Measurements from ENCODE around the gene EGFLAM.

The EGFLAM gene

GRCh38 chr5:38468202-38468673 lies 209.9 kb downstream of the EGFLAM start:
- Histone ChIP-seq H2AK5ac (ENCODE audit: low read depth, low read length) (peak overlapping the region; percentile 20), H4K8ac (ENCODE audit: low read depth, low read length) (no peak overlapping the region), H2AFZ (ENCODE audit: low read length) (peak overlapping the region; percentile 93), H3K9ac (ENCODE audit: low read depth, low read length, poor library complexity) (no peak overlapping the region), H2BK120ac (ENCODE audit: low read depth, low read length) (peak overlapping the region; percentile 6), H3K18ac (ENCODE audit: low read length) (peak overlapping the region; percentile 84), H2BK5ac (ENCODE audit: low read length) (no peak overlapping the region), H3K27me3 (ENCODE audit: control insufficient read depth in 3 of 3, insufficient read depth in 3 of 3, low read depth in 1 of 3, low read length in 3 of 3) (no peaks in the 10 kb centered on the region), H3K4me3 (ENCODE audit: low read length in 2 of 2) (no peak overlapping the region), H3K4me1 (ENCODE audit: control insufficient read depth in 2 of 2, insufficient read depth in 1 of 2, low read depth in 1 of 2, low read length in 2 of 2) (peaks cover 19 to 29% of the 10 kb centered on the region in 2 donors), H3K4me2 (ENCODE audit: insufficient read depth, low read length, poor library complexity, severe bottlenecking) (no peak overlapping the region), H3K79me1 (ENCODE audit: low read depth, low read length) (no peaks in the 10 kb centered on the region), H3K14ac (ENCODE audit: low read length) (no peak overlapping the region), H3K36me3 (replicated peaks in 1 of 2; ENCODE audit: control insufficient read depth in 2 of 2, insufficient read depth in 2 of 2, low read length in 2 of 2) (no peaks in the 10 kb centered on the region), H2BK15ac (ENCODE audit: low read length) (peak overlapping the region; percentile 96), H3K27ac (replicated peaks; ENCODE audit: low read length) (no peak overlapping the region), H3K23ac (ENCODE audit: low read depth, low read length, poor library complexity) (peak overlapping the region; percentile 60), H3K9me3 (replicated peaks in 1 of 2; ENCODE audit: control insufficient read depth in 2 of 2, insufficient read depth in 1 of 2, low read depth in 1 of 2, low read length in 2 of 2) (no peaks in the 10 kb centered on the region), H4K91ac (ENCODE audit: low read depth, low read length, poor library complexity) (no peak overlapping the region), H2BK12ac (ENCODE audit: low read length) (no peak overlapping the region), H3K4ac (ENCODE audit: low read length) (peak overlapping the region; percentile 14)
- no peak for DNase-seq (ENCODE audit: low spot score)
- no CpG with 5 or more reads among the region's 12 CpGs for whole genome bisulfite sequencing, 2 donors (ENCODE audit: extremely low coverage in 2 of 2, insufficient read length in 2 of 2, insufficient replicate concordance in 1 of 2)

GRCh38 chr5:38468978-38469706 lies 210.8 kb downstream of the EGFLAM start:
- peak overlapping the region; percentile 84 for H3K18ac ChIP-seq (ENCODE audit: low read length)
- H3K23ac ChIP-seq (ENCODE audit: low read depth, low read length, poor library complexity), result no peak overlapping the region
- H3K4me3 ChIP-seq (ENCODE audit: low read length in 2 of 2), result no peak overlapping the region
- no peak overlapping the region for H3K27ac ChIP-seq (replicated peaks; ENCODE audit: low read length)
- H3K14ac ChIP-seq (ENCODE audit: low read length), result no peak overlapping the region
- no peaks in the 10 kb centered on the region for H3K36me3 ChIP-seq (replicated peaks in 1 of 2; ENCODE audit: control insufficient read depth in 2 of 2, insufficient read depth in 2 of 2, low read length in 2 of 2)
- H2AFZ ChIP-seq (ENCODE audit: low read length), result peak overlapping the region; percentile 93
- H4K91ac ChIP-seq (ENCODE audit: low read depth, low read length, poor library complexity), result no peak overlapping the region
- no peaks in the 10 kb centered on the region for H3K79me1 ChIP-seq (ENCODE audit: low read depth, low read length)
- no peaks in the 10 kb centered on the region for H3K9me3 ChIP-seq (replicated peaks in 1 of 2; ENCODE audit: control insufficient read depth in 2 of 2, insufficient read depth in 1 of 2, low read depth in 1 of 2, low read length in 2 of 2)
- H3K9ac ChIP-seq (ENCODE audit: low read depth, low read length, poor library complexity), result no peak overlapping the region
- no peak for DNase-seq (ENCODE audit: low spot score)
- H2BK15ac ChIP-seq (ENCODE audit: low read length), result peak overlapping the region; percentile 54
- H3K4me2 ChIP-seq (ENCODE audit: insufficient read depth, low read length, poor library complexity, severe bottlenecking), result no peak overlapping the region
- no peak overlapping the region for H4K8ac ChIP-seq (ENCODE audit: low read depth, low read length)
- H3K27me3 ChIP-seq (ENCODE audit: control insufficient read depth in 3 of 3, insufficient read depth in 3 of 3, low read depth in 1 of 3, low read length in 3 of 3), result no peaks in the 10 kb centered on the region
- H2BK12ac ChIP-seq (ENCODE audit: low read length), result no peak overlapping the region
- H2BK120ac ChIP-seq (ENCODE audit: low read depth, low read length), result no peak overlapping the region
- WGBS, 2 donors (ENCODE audit: extremely low coverage in 2 of 2, insufficient read length in 2 of 2, insufficient replicate concordance in 1 of 2), result no CpG with 5 or more reads among the region's 18 CpGs
- no peak overlapping the region for H3K4ac ChIP-seq (ENCODE audit: low read length)
- H3K4me1 ChIP-seq (ENCODE audit: control insufficient read depth in 2 of 2, insufficient read depth in 1 of 2, low read depth in 1 of 2, low read length in 2 of 2), result peaks cover 20 to 24% of the 10 kb centered on the region in 2 donors
- H2BK5ac ChIP-seq (ENCODE audit: low read length), result no peak overlapping the region
- H2AK5ac ChIP-seq (ENCODE audit: low read depth, low read length), result peak overlapping the region; percentile 20

- Histone ChIP-seq H3K4me1 (ENCODE audit: control insufficient read depth in 2 of 2, insufficient read depth in 1 of 2, low read depth in 1 of 2, low read length in 2 of 2) (peaks cover 19 to 20% of the 10 kb centered on the region in 2 donors), H2BK5ac (ENCODE audit: low read length) (no peak overlapping the region)
- DNase-seq (ENCODE audit: low spot score), result no peak
These were observed 211.4 kb downstream of the EGFLAM start for GRCh38 chr5:38469707-38470267.

DNA sequence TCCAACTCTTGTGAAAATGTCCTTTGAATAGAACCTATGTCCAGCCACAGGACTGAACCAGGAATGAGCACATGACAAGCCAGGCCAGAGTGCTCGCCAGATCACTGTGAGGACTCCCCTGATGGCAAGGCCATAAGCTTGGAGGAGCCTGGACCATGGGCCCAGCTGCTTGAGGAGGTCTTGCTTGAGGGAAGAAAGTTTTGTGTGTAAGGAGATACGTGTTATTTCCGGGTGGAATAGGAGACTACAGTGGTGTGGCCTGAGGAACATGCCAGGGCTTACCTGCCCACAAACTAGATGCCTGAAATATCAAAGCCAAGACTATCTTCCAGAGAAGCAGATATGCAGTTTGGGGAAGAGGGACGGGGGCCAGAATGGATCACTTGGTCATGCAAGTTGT lies 213.3 kb downstream of the EGFLAM start:
- H3K36me3 ChIP-seq (replicated peaks in 1 of 2; ENCODE audit: control insufficient read depth in 2 of 2, insufficient read depth in 2 of 2, low read length in 2 of 2), result peaks cover 0 to 10% of the 10 kb centered on the region in 2 donors
- no peak overlapping the region for H2BK12ac ChIP-seq (ENCODE audit: low read length)
- H3K4ac ChIP-seq (ENCODE audit: low read length), result no peak overlapping the region
- H3K4me1 ChIP-seq (ENCODE audit: control insufficient read depth in 2 of 2, insufficient read depth in 1 of 2, low read depth in 1 of 2, low read length in 2 of 2), result peaks cover 18 to 19% of the 10 kb centered on the region in 2 donors
- DNase-seq (ENCODE audit: low spot score), result no peak
- peak overlapping the region; percentile 56 for H2BK15ac ChIP-seq (ENCODE audit: low read length)
- H3K79me1 ChIP-seq (ENCODE audit: low read depth, low read length), result no peaks in the 10 kb centered on the region
- H4K8ac ChIP-seq (ENCODE audit: low read depth, low read length), result no peak overlapping the region
- no peak overlapping the region for H3K4me3 ChIP-seq (ENCODE audit: low read length in 2 of 2)
- no CpG with 5 or more reads among the region's 4 CpGs for WGBS, 2 donors (ENCODE audit: extremely low coverage in 2 of 2, insufficient read length in 2 of 2, insufficient replicate concordance in 1 of 2)
- H2AK5ac ChIP-seq (ENCODE audit: low read depth, low read length), result peak overlapping the region; percentile 57
- H2BK120ac ChIP-seq (ENCODE audit: low read depth, low read length), result no peak overlapping the region
- no peak overlapping the region for H3K4me2 ChIP-seq (ENCODE audit: insufficient read depth, low read length, poor library complexity, severe bottlenecking)
- no peaks in the 10 kb centered on the region for H3K27me3 ChIP-seq (ENCODE audit: control insufficient read depth in 3 of 3, insufficient read depth in 3 of 3, low read depth in 1 of 3, low read length in 3 of 3)
- no peak overlapping the region for H3K23ac ChIP-seq (ENCODE audit: low read depth, low read length, poor library complexity)
- no peak overlapping the region for H3K9ac ChIP-seq (ENCODE audit: low read depth, low read length, poor library complexity)
- no peak overlapping the region for H4K91ac ChIP-seq (ENCODE audit: low read depth, low read length, poor library complexity)
- H2AFZ ChIP-seq (ENCODE audit: low read length), result no peak overlapping the region
- H3K27ac ChIP-seq (replicated peaks; ENCODE audit: low read length), result no peak overlapping the region
- H3K9me3 ChIP-seq (replicated peaks in 1 of 2; ENCODE audit: control insufficient read depth in 2 of 2, insufficient read depth in 1 of 2, low read depth in 1 of 2, low read length in 2 of 2), result no peaks in the 10 kb centered on the region
- no peak overlapping the region for H2BK5ac ChIP-seq (ENCODE audit: low read length)
- H3K18ac ChIP-seq (ENCODE audit: low read length), result no peak overlapping the region
- H3K14ac ChIP-seq (ENCODE audit: low read length), result no peak overlapping the region

More at GRCh38 chr5:38469707-38470267, 211.4 kb downstream of the EGFLAM start:
- Histone ChIP-seq H3K23ac (ENCODE audit: low read depth, low read length, poor library complexity) (peak overlapping the region; percentile 18), H3K27ac (replicated peaks; ENCODE audit: low read length) (no peak overlapping the region), H2BK120ac (ENCODE audit: low read depth, low read length) (no peak overlapping the region), H2AK5ac (ENCODE audit: low read depth, low read length) (no peak overlapping the region), H4K91ac (ENCODE audit: low read depth, low read length, poor library complexity) (no peak overlapping the region), H3K79me1 (ENCODE audit: low read depth, low read length) (no peaks in the 10 kb centered on the region), H3K36me3 (replicated peaks in 1 of 2; ENCODE audit: control insufficient read depth in 2 of 2, insufficient read depth in 2 of 2, low read length in 2 of 2) (no peaks in the 10 kb centered on the region), H3K27me3 (ENCODE audit: control insufficient read depth in 3 of 3, insufficient read depth in 3 of 3, low read depth in 1 of 3, low read length in 3 of 3) (no peaks in the 10 kb centered on the region), H3K4ac (ENCODE audit: low read length) (no peak overlapping the region), H3K9ac (ENCODE audit: low read depth, low read length, poor library complexity) (no peak overlapping the region), H3K4me3 (ENCODE audit: low read length in 2 of 2) (no peak overlapping the region), H3K4me2 (ENCODE audit: insufficient read depth, low read length, poor library complexity, severe bottlenecking) (no peak overlapping the region), H3K18ac (ENCODE audit: low read length) (no peak overlapping the region), H2BK12ac (ENCODE audit: low read length) (no peak overlapping the region), H2AFZ (ENCODE audit: low read length) (peak overlapping the region; percentile 93), H3K14ac (ENCODE audit: low read length) (no peak overlapping the region), H2BK15ac (ENCODE audit: low read length) (peak overlapping the region; percentile 54), H3K9me3 (replicated peaks in 1 of 2; ENCODE audit: control insufficient read depth in 2 of 2, insufficient read depth in 1 of 2, low read depth in 1 of 2, low read length in 2 of 2) (no peaks in the 10 kb centered on the region), H4K8ac (ENCODE audit: low read depth, low read length) (no peak overlapping the region)
- WGBS, 2 donors (ENCODE audit: extremely low coverage in 2 of 2, insufficient read length in 2 of 2, insufficient replicate concordance in 1 of 2), result no CpG with 5 or more reads among the region's 11 CpGs

Data from neuronal stem cell (in vitro differentiated cells).